Glomerular visceral epithelial cell (primary cell): ENCODE measurements around the gene MED12L.

ENCODE experiments used
- DNase-seq: peaks from one replicate; pipeline ENCODE4 v3.0.0-alpha.2; 2016; ENCODE audit errors: extremely low spot score

Gene MED12L

DNA sequence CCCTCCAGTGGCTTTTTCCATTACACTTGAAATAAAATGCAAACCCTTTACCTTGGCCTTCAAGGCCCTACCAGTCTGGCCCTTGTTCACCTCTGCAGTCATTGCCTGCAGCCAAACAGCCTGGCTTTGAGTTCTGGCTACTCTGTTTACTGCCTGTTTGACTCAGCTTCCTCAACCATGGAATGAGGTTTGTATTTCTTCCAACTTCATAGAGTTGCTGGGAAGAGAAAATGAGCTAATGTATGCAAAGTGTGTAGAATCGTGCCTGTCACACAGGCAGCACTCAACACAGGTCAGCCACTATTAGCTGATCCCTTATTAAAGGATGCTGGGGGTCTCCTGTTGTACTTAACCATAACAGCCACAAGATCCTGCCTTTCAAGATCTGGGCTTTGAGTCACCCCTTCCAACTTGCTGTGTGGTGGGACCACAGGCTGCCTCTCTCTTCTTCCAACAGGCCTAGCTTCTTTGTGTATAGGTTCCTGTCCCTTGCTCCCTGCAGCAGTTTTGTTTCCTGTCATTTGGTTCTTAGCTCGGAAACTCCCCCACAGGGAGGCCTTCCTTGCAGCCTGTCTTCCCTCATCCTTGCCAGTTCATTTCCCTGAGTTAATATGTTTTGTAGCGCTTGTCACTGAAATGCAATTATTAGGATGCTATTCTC lies 6.4 kb downstream of the MED12L start:
- peak; percentile 5 for DNase-seq

DNA sequence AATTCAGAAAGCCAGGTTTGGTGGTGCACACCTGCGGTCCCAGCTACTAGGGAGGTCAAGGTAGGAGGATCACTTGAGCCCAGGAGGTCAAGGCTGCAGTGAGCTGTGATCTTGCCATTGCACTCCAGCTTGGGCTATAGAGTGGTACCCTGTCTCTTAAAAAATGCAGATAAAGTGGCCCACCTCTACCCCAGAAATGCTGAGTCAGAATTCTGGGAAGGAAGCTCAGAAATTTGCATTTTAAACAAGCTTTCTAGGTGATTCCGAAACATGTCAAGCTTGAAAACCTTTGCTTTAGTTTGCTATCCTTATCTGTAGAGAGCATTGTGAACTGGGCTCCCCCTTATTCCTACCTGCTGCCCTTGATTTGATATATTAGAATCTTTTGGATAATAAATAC lies 7.7 kb downstream of the MED12L start:
- DNase-seq, result no peak

DNA sequence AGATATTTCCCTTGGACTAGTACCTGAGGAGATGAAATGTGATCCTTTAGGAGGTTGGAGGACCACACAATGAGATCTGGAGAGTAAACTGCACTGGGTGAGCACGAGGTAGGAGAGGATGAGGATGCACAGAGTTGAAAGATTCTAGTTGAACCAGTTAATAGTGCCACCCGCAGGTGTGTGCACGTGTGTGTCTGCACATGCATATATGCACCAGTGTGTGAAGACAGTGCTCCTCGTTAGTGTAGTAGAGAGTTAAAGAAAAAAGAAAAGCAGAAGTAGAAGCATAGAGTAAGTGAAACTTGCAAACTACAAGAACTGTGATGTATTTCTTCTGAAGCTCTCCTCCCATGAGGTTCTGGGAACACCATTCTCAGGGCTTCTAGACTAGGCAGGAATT lies 8.4 kb downstream of the MED12L start:
- no peak for DNase-seq

DNA sequence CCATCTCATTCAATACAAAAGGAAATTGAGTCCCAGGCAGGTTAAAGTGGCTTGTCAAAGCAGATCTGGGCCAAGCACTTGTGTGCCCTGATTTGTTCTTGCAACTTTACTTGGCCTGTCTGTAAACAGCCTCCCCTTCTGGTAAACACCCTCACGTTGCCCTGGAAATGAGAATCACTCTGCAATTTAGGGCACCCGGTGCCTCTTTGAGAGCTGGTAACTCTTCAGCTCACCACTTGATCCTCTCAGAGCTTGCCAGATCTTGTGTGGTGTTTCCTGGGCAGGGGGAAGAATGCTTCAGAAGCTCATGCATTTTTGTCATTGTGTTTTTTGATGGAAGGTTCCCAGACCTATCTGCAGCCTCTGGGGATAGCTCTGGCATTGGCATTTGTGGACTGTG lies 11.3 kb downstream of the MED12L start:
- DNase-seq, result no peak

GRCh38 chr3:151100076-151100475 lies 14.6 kb downstream of the MED12L start:
- no peak for DNase-seq

DNA sequence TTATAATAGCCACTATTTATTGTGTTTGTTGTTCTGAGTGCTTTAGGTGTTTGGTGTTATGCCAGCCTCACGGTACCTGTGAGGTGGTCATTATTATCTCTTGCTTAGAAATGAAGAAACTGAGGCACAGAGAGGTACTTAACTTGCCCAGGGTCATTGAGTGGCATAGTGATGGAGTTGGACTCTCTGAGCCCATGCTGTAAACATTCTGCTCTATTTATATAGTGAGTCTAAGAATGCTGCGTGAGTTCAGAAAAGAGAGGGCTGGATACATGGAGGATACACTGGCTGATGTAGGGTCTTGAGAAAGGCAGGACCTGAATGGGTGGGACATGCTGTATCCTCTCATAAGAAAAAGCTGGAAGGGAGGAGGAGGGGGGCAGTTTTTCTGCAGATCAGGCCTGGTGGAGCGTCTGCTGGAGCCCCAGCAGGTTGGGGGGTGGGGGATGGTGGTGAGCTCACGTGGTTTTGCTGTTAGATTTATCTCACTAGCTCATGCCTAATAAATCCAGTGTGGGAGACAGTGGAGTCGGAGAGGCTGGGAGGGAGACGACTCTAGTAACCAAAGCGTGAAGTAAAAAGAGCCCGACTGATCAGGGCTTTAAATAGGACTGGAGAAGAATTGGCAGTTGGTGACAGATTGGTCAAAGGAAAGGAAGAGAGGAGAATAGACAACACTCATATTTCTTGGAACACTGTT lies 16.0 kb downstream of the MED12L start:
- DNase-seq, result no peak

- no peak for DNase-seq
These were observed 20.8 kb downstream of the MED12L start for GRCh38 chr3:151106311-151106710.

GRCh38 chr3:151107177-151107576 lies 21.7 kb downstream of the MED12L start:
- DNase-seq, result no peak

DNA sequence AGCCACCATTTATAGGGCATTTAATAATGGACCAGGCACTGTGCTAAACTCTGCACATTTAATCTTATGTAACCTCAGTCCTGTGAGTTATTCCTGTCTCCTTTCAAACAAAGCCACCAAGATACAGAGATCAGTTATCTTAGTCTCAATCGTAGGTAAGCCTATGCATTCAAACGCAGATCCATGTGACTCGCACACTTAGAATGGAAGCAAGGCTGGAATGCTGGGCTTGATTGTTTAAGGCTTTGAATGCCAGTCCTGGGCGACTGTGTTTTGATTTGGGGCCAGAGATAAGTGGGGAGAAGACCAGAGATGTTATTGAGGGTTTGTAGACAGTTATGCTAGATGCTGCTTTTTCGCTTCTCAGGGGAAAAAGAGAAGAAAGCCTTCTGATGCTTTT lies 22.2 kb downstream of the MED12L start:
- DNase-seq, result no peak

DNA sequence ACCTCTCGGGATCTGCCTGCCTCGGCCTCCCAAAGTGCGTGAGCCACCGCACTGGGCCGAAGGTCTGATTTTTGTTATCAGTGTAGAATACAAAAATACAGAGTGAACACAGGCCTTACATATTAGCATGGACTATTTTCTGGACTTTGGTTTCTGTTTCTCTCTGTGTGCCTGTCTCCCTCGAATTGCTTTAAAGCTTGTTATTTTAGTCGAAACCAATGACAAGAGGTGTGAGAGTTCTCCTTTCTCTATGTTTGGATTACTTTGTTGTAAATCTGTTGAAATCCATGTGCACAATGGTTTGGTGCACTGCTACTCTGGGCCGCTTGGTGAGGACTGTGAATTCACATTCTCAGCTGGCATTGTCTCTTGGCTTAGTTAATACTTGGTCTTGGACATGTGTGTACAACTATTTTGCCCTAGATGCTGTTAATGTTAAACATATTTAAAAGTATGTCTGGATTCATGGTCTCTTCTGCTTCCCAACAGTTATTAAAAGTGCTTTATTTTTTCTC lies 23.9 kb downstream of the MED12L start:
- DNase-seq, result peak; percentile 6

DNA sequence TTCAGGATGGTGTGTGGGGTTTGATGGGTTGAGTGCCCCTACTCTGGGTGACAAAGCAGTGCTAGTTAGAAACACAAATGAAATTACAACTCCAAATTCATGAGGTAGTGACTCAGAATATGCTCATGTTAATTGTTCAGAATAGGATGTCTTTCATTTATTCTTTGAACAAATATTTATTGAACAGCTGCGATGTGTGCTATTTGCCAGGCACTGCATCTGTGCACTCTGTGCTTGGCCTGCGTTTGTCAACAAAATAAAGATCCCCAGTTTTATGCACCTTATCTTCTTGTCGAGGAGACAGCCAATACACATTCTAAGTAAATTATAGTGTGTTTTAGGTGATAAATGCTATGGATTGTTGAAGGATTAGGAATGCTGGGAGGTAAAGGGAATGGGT lies 27.3 kb downstream of the MED12L start:
- no peak for DNase-seq

DNA sequence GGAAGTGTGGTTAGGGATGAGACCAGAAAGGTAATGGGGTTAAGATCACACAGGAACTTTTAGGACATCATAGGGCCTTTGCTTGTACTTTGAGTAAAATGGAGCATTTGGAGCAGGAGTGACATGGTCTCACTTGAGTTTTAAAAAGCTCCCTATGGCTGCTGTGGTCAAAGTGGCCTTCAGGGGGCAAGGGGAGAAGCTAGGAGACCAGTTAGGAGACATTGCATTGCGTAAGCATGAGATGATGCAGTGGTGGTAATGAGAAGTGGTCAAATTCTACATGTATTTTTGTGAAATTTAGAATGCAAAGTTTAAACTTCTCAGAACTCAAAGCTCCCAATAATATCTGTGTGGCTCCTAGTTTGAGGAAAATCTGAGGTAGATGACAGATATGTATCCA lies 27.9 kb downstream of the MED12L start:
- no peak for DNase-seq

DNA sequence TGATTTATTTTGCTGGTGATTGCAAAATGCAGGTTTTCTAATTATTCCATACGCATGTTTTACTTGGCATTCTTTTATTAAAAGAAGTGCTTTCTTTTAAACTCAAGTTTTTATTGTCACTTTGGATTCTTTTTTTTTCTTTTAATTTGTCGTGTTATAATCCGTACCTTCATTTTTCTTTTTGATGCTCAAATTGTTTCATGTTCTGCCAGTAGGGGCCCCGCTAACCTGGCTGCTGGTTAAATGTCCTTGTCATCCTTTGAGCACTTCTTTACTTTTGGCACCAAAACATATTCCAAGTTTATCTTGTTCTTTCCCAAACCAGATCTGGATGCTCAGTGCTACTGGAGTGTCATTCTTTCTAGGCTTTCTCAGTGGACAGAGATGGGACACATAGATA lies 31.6 kb downstream of the MED12L start:
- no peak for DNase-seq

- DNase-seq, result no peak
These were observed 33.7 kb downstream of the MED12L start for GRCh38 chr3:151119188-151119587.

- DNase-seq, result no peak
These were observed 34.9 kb downstream of the MED12L start for GRCh38 chr3:151120409-151120808.

DNA sequence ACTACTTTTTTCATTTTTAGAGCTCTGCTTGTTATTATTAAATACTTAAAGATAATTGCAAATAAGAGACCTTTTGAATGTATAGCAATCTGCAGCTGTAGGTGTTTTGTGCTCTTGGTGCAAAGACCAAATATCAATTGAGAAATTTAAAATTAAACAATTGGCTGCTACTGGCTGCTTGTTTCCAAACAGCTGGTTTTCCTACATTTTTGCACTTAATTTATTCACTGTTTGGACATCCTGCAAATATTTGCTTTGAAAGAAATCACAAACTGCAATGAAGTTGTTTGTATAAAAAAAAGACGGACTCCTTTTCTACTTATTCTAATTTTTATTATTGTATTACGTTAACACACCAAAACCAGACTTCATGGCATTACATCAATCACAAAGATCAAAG lies 35.6 kb downstream of the MED12L start:
- no peak for DNase-seq

GRCh38 chr3:151123827-151124226 lies 38.4 kb downstream of the MED12L start:
- DNase-seq, result no peak

- DNase-seq, result no peak
These were observed 39.0 kb downstream of the MED12L start for GRCh38 chr3:151124476-151124875.

DNA sequence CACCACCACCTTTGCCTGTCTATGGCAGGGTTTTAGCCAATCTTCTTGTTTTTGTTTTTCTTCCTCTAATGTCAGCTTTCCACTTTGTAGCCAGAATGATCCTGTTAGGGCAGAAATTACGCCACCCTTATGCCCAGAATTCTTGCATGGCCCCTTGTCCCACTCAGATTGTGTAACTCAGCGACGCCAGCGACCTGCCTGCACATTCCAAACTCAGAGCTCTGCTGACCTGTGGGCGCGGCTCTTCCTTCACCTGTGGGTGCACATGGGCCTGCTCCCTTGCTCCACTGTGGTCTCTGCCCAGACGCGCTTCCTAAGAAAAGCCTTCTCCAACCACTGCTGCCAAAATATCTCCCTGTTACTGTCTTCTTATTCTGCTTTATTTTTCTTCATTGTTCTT lies 45.0 kb downstream of the MED12L start:
- no peak for DNase-seq

- no peak for DNase-seq
These were observed 47.7 kb downstream of the MED12L start for GRCh38 chr3:151133175-151133574.

GRCh38 chr3:151133917-151134450 lies 48.5 kb downstream of the MED12L start:
- no peak for DNase-seq

GRCh38 chr3:151135541-151136337 lies 50.3 kb downstream of the MED12L start:
- DNase-seq, result no peak
